K562 (cell line): ENCODE results near the gene ATXN10. TPM values are rescaled to one million over a fixed set of nuclear protein-coding genes. Genes with fewer than 3 reads are reported as not detected.

ENCODE experiments used
- ARID3B ChIP-seq: fragments of 250-450 bp; sonication (Bioruptor Pico); IDR thresholded peaks from 2 replicates; pipeline ENCODE4 v1.4.0; 2020; ENCODE audit warnings: borderline replicate concordance
- CCNT2 ChIP-seq: IDR thresholded peaks from 2 replicates; pipeline ENCODE4 v1.6.1; 2011; ENCODE audit warnings: borderline replicate concordance, low read depth, mild to moderate bottlenecking, moderate library complexity, mixed read lengths, low read length; ENCODE audit not compliant: insufficient read length; ENCODE audit errors: extremely low read depth
- HNRNPH1 ChIP-seq: fragments of 200-400 bp; formaldehyde crosslinking; optimal IDR thresholded peaks from 2 replicates; pipeline ENCODE3; 2017; ENCODE audit warnings: low read depth, mild to moderate bottlenecking, low read length, moderate library complexity
- ILF3 ChIP-seq: fragments of 450-650 bp; IDR thresholded peaks from 2 replicates; pipeline ENCODE4 v1.6.1; 2018; ENCODE audit warnings: antibody characterized with exemption, mild to moderate bottlenecking, moderate library complexity, borderline replicate concordance
- XRCC3 ChIP-seq: fragments of 450-650 bp; IDR thresholded peaks from 2 replicates; pipeline ENCODE4 v1.6.1; 2017; ENCODE audit warnings: mild to moderate bottlenecking, moderate library complexity
- XRCC4 ChIP-seq: IDR thresholded peaks from one replicate; pipeline ENCODE4 v1.6.1; 2011; ENCODE audit not compliant: insufficient read depth, insufficient read length; ENCODE audit errors: extremely low read depth
- ZBTB7A ChIP-seq: IDR thresholded peaks from 2 replicates; pipeline ENCODE4 v1.6.1; 2011; ENCODE audit warnings: low read depth, mild to moderate bottlenecking, low read length, moderate library complexity, borderline replicate concordance; ENCODE audit not compliant: control insufficient read depth
- polyA plus RNA-seq, 8 experiments: library from polyadenylated mRNA; depleted of rRNA in 4 of 8; stranded (reverse) in 5 of 8; unstranded in 3 of 8; fragments of >200 nt; fragmentation: Nextera tagmentation in 2 of 8; fragmentation: Illumina TruSeq in 1 of 8; extraction: Ambion mirVana in 2 of 8; extraction: Trizol in 1 of 8; gene quantifications; 2 replicates each; pipeline versions ENCODE4 v1.2.1 to v1.2.3, GENCODE V29; 2011 to 2014; ENCODE audit warnings: inconsistent platforms in 1 of 8, missing spikeins in 1 of 8
- total RNA-seq, 7 experiments: library from RNA; depleted of rRNA in 6 of 7; stranded (reverse); fragments of >200 nt in 6 of 7; fragmentation: Illumina TruSeq in 2 of 7; extraction: Trizol in 2 of 7; gene quantifications; 2 replicates each; pipeline versions ENCODE4 v1.2.1 to v1.2.3, GENCODE V29; 2011 to 2021; ENCODE audit warnings: low replicate concordance in 1 of 7
- TF ChIP-seq, protein P1 (sequence below): fragments of 450-650 bp; formaldehyde crosslinking; IDR thresholded peaks from 2 replicates; pipeline ENCODE4 v1.4.0; 2020; ENCODE audit warnings: mild to moderate bottlenecking, moderate library complexity
- TF ChIP-seq, protein P2 (sequence below): fragments of 450-650 bp; formaldehyde crosslinking; conservative IDR thresholded peaks from 2 replicates; pipeline ENCODE4 v1.4.0; 2022; ENCODE audit warnings: mild to moderate bottlenecking, missing genetic modification characterization
- TF ChIP-seq, protein P3 (sequence below): fragments of 250-450 bp; sonication (Bioruptor Pico); IDR thresholded peaks from 2 replicates; pipeline ENCODE4 v1.5.0; 2022; ENCODE audit warnings: mild to moderate bottlenecking

Gene ATXN10
- total and polyA plus RNA-seq, 9 of the 15 experiments (the other 6 are each of a cell fraction or from before 2014, with no cell fraction given): 11.5 to 190 (median 33.6) TPM

- no peak for TF ChIP-seq HNRNPH1
- no peak for TF ChIP-seq XRCC4
- TF ChIP-seq ZBTB7A: no peak
- TF ChIP-seq CCNT2: no peak
- TF ChIP-seq, protein P1, sequence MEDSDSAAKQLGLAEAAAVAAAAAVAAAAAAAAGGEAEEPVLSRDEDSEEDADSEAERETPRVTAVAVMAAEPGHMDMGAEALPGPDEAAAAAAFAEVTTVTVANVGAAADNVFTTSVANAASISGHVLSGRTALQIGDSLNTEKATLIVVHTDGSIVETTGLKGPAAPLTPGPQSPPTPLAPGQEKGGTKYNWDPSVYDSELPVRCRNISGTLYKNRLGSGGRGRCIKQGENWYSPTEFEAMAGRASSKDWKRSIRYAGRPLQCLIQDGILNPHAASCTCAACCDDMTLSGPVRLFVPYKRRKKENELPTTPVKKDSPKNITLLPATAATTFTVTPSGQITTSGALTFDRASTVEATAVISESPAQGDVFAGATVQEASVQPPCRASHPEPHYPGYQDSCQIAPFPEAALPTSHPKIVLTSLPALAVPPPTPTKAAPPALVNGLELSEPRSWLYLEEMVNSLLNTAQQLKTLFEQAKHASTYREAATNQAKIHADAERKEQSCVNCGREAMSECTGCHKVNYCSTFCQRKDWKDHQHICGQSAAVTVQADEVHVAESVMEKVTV (CRISPR knock-in tag): no peak
- TF ChIP-seq ARID3B (CRISPR knock-in tag): no peak
- no peak for TF ChIP-seq XRCC3
- TF ChIP-seq, protein P2, sequence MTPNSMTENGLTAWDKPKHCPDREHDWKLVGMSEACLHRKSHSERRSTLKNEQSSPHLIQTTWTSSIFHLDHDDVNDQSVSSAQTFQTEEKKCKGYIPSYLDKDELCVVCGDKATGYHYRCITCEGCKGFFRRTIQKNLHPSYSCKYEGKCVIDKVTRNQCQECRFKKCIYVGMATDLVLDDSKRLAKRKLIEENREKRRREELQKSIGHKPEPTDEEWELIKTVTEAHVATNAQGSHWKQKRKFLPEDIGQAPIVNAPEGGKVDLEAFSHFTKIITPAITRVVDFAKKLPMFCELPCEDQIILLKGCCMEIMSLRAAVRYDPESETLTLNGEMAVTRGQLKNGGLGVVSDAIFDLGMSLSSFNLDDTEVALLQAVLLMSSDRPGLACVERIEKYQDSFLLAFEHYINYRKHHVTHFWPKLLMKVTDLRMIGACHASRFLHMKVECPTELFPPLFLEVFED (CRISPR knock-in tag): no peak
- TF ChIP-seq, protein P3, sequence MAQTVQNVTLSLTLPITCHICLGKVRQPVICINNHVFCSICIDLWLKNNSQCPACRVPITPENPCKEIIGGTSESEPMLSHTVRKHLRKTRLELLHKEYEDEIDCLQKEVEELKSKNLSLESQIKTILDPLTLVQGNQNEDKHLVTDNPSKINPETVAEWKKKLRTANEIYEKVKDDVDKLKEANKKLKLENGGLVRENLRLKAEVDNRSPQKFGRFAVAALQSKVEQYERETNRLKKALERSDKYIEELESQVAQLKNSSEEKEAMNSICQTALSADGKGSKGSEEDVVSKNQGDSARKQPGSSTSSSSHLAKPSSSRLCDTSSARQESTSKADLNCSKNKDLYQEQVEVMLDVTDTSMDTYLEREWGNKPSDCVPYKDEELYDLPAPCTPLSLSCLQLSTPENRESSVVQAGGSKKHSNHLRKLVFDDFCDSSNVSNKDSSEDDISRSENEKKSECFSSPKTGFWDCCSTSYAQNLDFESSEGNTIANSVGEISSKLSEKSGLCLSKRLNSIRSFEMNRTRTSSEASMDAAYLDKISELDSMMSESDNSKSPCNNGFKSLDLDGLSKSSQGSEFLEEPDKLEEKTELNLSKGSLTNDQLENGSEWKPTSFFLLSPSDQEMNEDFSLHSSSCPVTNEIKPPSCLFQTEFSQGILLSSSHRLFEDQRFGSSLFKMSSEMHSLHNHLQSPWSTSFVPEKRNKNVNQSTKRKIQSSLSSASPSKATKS (CRISPR knock-in tag): no peak
- TF ChIP-seq ILF3: no peak
These were observed 173.4 kb downstream of the ATXN10 start (continued) for GRCh38 chr22:45845076-45845487.
